ENCODE measurements around the gene FMNL3. TPM values are rescaled to one million over a fixed set of nuclear protein-coding genes. Genes with fewer than 3 reads are reported as not detected.
A peak's percentile ranks its signal among the peaks of the same experiment; 100 is the strongest.

Gene FMNL3
- total RNA-seq, 1 donor from 2014 or later, result 84.3 TPM

GRCh38 chr12:49696723-49697122 lies 10.5 kb downstream of the FMNL3 start:
- ATAC-seq (ENCODE audit: low read depth) (no peak), DNase-seq (no peak)
- Mint-ChIP-seq H3K4me1 (peaks cover 75% of the 10 kb centered on the region), H3K36me3 (ENCODE audit: low read depth) (peaks cover 4% of the 10 kb centered on the region), H3K27ac (no peak overlapping the region), H3K4me3 (no peak overlapping the region), H3K27me3 (no peaks in the 10 kb centered on the region), H3K9me3 (no peaks in the 10 kb centered on the region)
- CTCF ChIA-PET, result interaction anchor here (1.3 kb wide), 1 partner anchor 26 kb away, joined by 5 read pairs; no protein-coding TSS in a partner anchor
- no peak for TF ChIP-seq CTCF (IDR thresholded peaks at IDR 0.05)
- intact Hi-C loops (cut with micrococcal nuclease), result no loop called here
- POLR2A ChIA-PET, result interaction anchor here (0.6 to 3.4 kb wide), 4 partner anchors 10 to 64 kb away, joined by 4 to 19 read pairs (median 14); partner anchors contain the start of genes FMNL3 and TMBIM6

- DNase-seq, result no peak
- no peak overlapping the region for H3K27ac Mint-ChIP-seq
- intact Hi-C loops (cut with micrococcal nuclease), result no loop called here
- no peak overlapping the region for H3K4me3 Mint-ChIP-seq
- POLR2A ChIA-PET, result no interaction called here
- CTCF ChIA-PET, result no interaction called here
- H3K4me1 Mint-ChIP-seq, result peaks cover 73% of the 10 kb centered on the region
- H3K36me3 Mint-ChIP-seq (ENCODE audit: low read depth), result no peaks in the 10 kb centered on the region
- TF ChIP-seq CTCF (IDR thresholded peaks at IDR 0.05), result no peak
- ATAC-seq (ENCODE audit: low read depth), result no peak
- no peaks in the 10 kb centered on the region for H3K9me3 Mint-ChIP-seq
- H3K27me3 Mint-ChIP-seq, result no peaks in the 10 kb centered on the region
These were observed 13.2 kb downstream of the FMNL3 start for GRCh38 chr12:49693931-49694444.

GRCh38 chr12:49692851-49693250 lies 14.4 kb downstream of the FMNL3 start:
- H3K4me1 Mint-ChIP-seq, result peaks cover 71% of the 10 kb centered on the region
- POLR2A ChIA-PET, result interaction anchor here (0.6 to 1.6 kb wide), 2 partner anchors 21 to 64 kb away, joined by 6 to 11 read pairs; no protein-coding TSS in a partner anchor
- ATAC-seq (ENCODE audit: low read depth), result no peak
- no peaks in the 10 kb centered on the region for H3K36me3 Mint-ChIP-seq (ENCODE audit: low read depth)
- no peak overlapping the region for H3K27ac Mint-ChIP-seq
- no peak for DNase-seq
- no peak overlapping the region for H3K4me3 Mint-ChIP-seq
- no peak for TF ChIP-seq CTCF (IDR thresholded peaks at IDR 0.05)
- H3K27me3 Mint-ChIP-seq, result no peaks in the 10 kb centered on the region
- H3K9me3 Mint-ChIP-seq, result no peaks in the 10 kb centered on the region
- intact Hi-C loops (cut with micrococcal nuclease), result no loop called here
- CTCF ChIA-PET, result no interaction called here

- ChIA-PET POLR2A (interaction anchor here (0.7 to 1.9 kb wide), 6 partner anchors 9 to 45 kb away, joined by 3 to 7 read pairs (median 4); no protein-coding TSS in a partner anchor), CTCF (interaction anchor here (1.0 to 2.4 kb wide), 3 partner anchors 15 to 45 kb away, joined by 3 to 8 read pairs (median 5); no protein-coding TSS in a partner anchor)
- H3K36me3 Mint-ChIP-seq (ENCODE audit: low read depth), result no peaks in the 10 kb centered on the region
- DNase-seq (no peak), ATAC-seq (ENCODE audit: low read depth) (peak; percentile 13)
- intact Hi-C loops (cut with micrococcal nuclease), result loop anchor here (1.0 kb wide), 2 partner anchors 10 to 16 kb away; no protein-coding TSS in a partner anchor
- TF ChIP-seq CTCF (IDR thresholded peaks at IDR 0.05), result no peak
- peaks cover 62% of the 10 kb centered on the region for H3K4me1 Mint-ChIP-seq
- no peaks in the 10 kb centered on the region for H3K9me3 Mint-ChIP-seq
- H3K27me3 Mint-ChIP-seq, result no peaks in the 10 kb centered on the region
- no peak overlapping the region for H3K4me3 Mint-ChIP-seq
- H3K27ac Mint-ChIP-seq, result no peak overlapping the region
These were observed 17.4 kb downstream of the FMNL3 start for GRCh38 chr12:49689785-49690184.

- H3K27ac Mint-ChIP-seq, result peak overlapping the region; percentile 35
- no peak for TF ChIP-seq CTCF (IDR thresholded peaks at IDR 0.05)
- DNase-seq, result no peak
- POLR2A ChIA-PET, result interaction anchor here (0.9 to 1.9 kb wide), 5 partner anchors 9 to 18 kb away, joined by 3 to 7 read pairs (median 5); no protein-coding TSS in a partner anchor
- H3K36me3 Mint-ChIP-seq (ENCODE audit: low read depth), result no peaks in the 10 kb centered on the region
- H3K27me3 Mint-ChIP-seq, result no peaks in the 10 kb centered on the region
- CTCF ChIA-PET, result interaction anchor here (0.7 to 2.4 kb wide), 5 partner anchors 15 to 44 kb away, joined by 3 to 8 read pairs (median 3); no protein-coding TSS in a partner anchor
- H3K9me3 Mint-ChIP-seq, result no peaks in the 10 kb centered on the region
- ATAC-seq (ENCODE audit: low read depth), result peak; percentile 79
- intact Hi-C loops (cut with micrococcal nuclease), result loop anchor here (1.0 kb wide), 2 partner anchors 10 to 16 kb away; no protein-coding TSS in a partner anchor
- peaks cover 66% of the 10 kb centered on the region for H3K4me1 Mint-ChIP-seq
- H3K4me3 Mint-ChIP-seq, result peak overlapping the region; percentile 53
These were observed 18.0 kb downstream of the FMNL3 start for GRCh38 chr12:49689237-49689636.

Measured in activated B cell treated with CpG ODN at 0.5 μM for 24 hours (primary cell).